Lower leg skin (tissue), 4 donors: ENCODE data around the gene RANBP3. TPM values are rescaled to one million over a fixed set of nuclear protein-coding genes. Genes with fewer than 3 reads are reported as not detected.

ENCODE experiments used
- DNase-seq, 2 donors: peaks; one replicate each; pipeline ENCODE4 v3.0.0-alpha.2; 2019; ENCODE audit warnings: low spot score in 2 of 2
- H3K4me3 ChIP-seq: fragments of 200-600 bp; sonication (generic); 2 replicates; pipeline ENCODE4 v1.5.1; 2017; ENCODE audit warnings: mild to moderate bottlenecking, low read depth; ENCODE audit not compliant: poor library complexity, severe bottlenecking
- CTCF ChIP-seq, 3 donors: fragments of 450-650 bp; IDR thresholded peaks; one replicate each; pipeline ENCODE4 v1.5.1; 2016; ENCODE audit warnings: antibody characterized with exemption in 3 of 3, mild to moderate bottlenecking in 3 of 3, moderate library complexity in 2 of 3
- POLR2A ChIP-seq, 2 donors: fragments of 450-650 bp; IDR thresholded peaks; one replicate each; pipeline ENCODE4 v1.6.1; 2016 to 2017; ENCODE audit warnings: antibody characterized with exemption in 2 of 2, mild to moderate bottlenecking in 1 of 2, moderate library complexity in 1 of 2
- WGBS, 2 donors: methylation state at CpG; one replicate each; pipeline ENCODE4 v1.1.5; 2018; 5-methylcytosine and 5-hydroxymethylcytosine counted together
- intact Hi-C: fragments of 100-400 bp; cut with DNase I; formaldehyde crosslinking; loops from one replicate; pipeline ENCODE4 v1.15.0; 2023; ENCODE audit warnings: low total_unique reads
- total RNA-seq, 4 donors: library from RNA; depleted of rRNA; stranded (reverse); fragments of >200 nt; gene quantifications; one replicate each; pipeline ENCODE4 v1.1.0, GENCODE V29; 2016

RANBP3 gene
- total RNA-seq, 4 donors from 2014 or later: 57.2 to 116 (median 72.0) TPM

- no peak for TF ChIP-seq POLR2A (IDR thresholded peaks at IDR 0.05)
- intact Hi-C loops: no loop called here
- no peak for DNase-seq
- H3K4me3 ChIP-seq: no peak overlapping the region
- 92 to 94% methylated on average over 9 of the region's 9 CpGs for WGBS, 2 donors
These were observed 41.7 kb downstream of the RANBP3 start for GRCh38 chr19:5936292-5936592.

DNA sequence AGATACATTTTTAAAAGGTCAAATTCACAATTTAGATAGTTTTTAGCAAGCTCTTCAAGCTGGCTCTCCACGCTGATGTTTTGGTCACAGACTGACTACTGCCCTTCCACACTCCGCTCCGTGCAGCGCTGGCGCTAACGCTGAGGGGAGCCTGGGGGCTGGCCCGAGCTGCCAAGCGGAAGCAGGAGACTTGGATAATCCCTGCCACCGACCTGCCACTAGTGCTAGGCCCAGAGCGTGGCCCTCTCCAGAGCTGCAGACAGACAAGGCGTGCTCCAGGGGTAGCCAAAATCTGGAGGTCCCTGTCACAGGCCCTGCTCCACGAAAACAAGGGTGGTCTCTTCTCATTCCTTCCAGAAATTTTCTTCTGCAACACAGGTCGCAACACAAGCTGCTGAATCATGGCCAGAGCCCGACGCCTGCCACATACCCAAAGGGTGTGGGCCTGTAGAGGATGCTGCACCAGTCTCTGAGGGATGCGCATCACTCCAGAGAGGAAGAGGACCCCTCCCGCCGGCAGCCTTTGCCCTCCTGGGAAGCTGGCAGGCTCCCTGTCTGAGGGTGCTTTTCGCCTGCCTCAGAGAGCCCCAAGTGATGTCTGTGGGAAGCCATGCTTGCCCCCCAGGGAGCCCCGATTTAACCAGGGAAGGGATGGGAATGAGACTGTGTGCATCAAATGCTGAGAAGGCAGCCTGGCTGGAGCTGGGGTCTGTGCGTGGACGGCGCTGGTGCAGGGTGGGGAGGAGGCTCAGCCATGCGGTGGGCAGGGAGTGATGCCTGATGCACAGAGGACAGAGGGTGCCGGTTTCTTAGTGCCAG lies 42.3 kb downstream of the RANBP3 start:
- intact Hi-C loops: no loop called here
- WGBS, 2 donors: 77 to 83% methylated on average over 23 to 25 of the region's 25 CpGs
- TF ChIP-seq POLR2A (IDR thresholded peaks at IDR 0.05) (no peak), CTCF (IDR thresholded peaks at IDR 0.05) (no peak)
- no peak for DNase-seq
- no peak overlapping the region for H3K4me3 ChIP-seq

GRCh38 chr19:5934774-5935472 lies 43.0 kb downstream of the RANBP3 start:
- TF ChIP-seq POLR2A (IDR thresholded peaks at IDR 0.05) (no peak), CTCF (IDR thresholded peaks at IDR 0.05) (no peak)
- no peak overlapping the region for H3K4me3 ChIP-seq
- no peak for DNase-seq
- WGBS, 2 donors: 58 to 71% methylated on average over 16 of the region's 16 CpGs
- intact Hi-C loops: no loop called here

GRCh38 chr19:5934069-5934401 lies 43.9 kb downstream of the RANBP3 start:
- no peak for TF ChIP-seq CTCF (IDR thresholded peaks at IDR 0.05)
- intact Hi-C loops: no loop called here

DNA sequence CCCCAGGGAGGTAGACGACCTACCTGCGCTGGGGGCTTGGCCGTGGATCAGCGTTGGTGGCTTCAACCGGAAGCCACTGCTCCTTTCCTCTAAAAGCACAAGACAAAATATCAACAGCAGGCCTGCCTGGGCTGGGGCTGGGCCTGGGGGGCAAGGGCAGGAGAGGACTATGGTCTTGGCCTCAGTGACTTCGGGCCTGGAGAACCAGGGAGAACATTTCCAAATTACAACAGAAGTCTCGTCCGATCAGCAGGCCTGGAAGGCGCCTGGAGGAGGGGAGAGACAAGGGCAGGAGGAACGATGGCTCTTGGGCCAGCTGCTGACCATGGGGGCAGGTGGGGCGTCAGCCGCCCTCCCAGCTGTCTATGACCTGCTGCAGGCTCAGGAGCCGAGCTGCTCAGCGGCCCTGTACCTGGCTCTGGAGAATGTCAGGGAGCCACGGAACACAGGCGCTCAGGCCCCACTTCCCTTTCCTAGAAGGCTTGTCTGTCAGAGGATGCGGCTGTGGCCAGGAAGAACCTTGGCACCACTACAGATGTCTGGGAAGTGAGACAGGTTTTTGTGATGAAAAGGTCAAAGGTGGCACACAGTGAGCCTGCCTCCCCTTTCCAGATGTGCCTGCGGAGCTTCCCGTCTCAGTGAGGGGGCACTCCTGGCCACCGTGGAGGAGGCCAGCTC lies 44.4 kb downstream of the RANBP3 start:
- 87 to 91% methylated on average over 17 to 20 of the region's 20 CpGs for WGBS, 2 donors
- DNase-seq: no peak
- intact Hi-C loops: no loop called here
- H3K4me3 ChIP-seq: no peak overlapping the region
- no peak for TF ChIP-seq CTCF (IDR thresholded peaks at IDR 0.05)
- TF ChIP-seq POLR2A (IDR thresholded peaks at IDR 0.05): no peak

More at GRCh38 chr19:5934069-5934401, 43.9 kb downstream of the RANBP3 start:
- no peak for DNase-seq
- 92 to 95% methylated on average over 5 of the region's 5 CpGs for WGBS, 2 donors
- H3K4me3 ChIP-seq: no peak overlapping the region

GRCh38 chr19:5932609-5933262 lies 45.2 kb downstream of the RANBP3 start:
- TF ChIP-seq CTCF (IDR thresholded peaks at IDR 0.05): no peak
- TF ChIP-seq POLR2A (IDR thresholded peaks at IDR 0.05): no peak
- 91 to 92% methylated on average over 20 to 21 of the region's 21 CpGs for WGBS, 2 donors
- H3K4me3 ChIP-seq: no peak overlapping the region
- intact Hi-C loops: no loop called here
- DNase-seq: no peak
